HepG2 (cell line): Measurements from ENCODE around the gene CDH23. TPM values are rescaled to one million over a fixed set of nuclear protein-coding genes. Genes with fewer than 3 reads are reported as not detected.

Source experiments
- ATAC-seq: fragments of 200-7000 bp; cut with Tn5 transposase; 3 replicates; pipeline ENCODE4 v1.9.1; 2020; ENCODE audit warnings: mild to moderate bottlenecking, moderate library complexity
- BruUV-seq: library from RNA; stranded (reverse); fragments of 400-500 nt; replicated peaks from 2 replicates; lab custom pipeline; 2021; lab: Mats Ljungman, UMichigan
- CTCF ChIA-PET: fragments of 300-600 bp; formaldehyde crosslinking; extraction: SDS; loops from one replicate; lab custom pipeline; 2021; ENCODE audit warnings: low total read pairs, inconsistent platforms, low intra/inter-chr PET ratio; lab: Yijun Ruan, JAX
- POLR2A ChIA-PET: fragments of 350-600 bp; sonication (Branson Sonifier 250); formaldehyde crosslinking; loops from one replicate; lab custom pipeline; 2020; ENCODE audit warnings: antibody characterized with exemption, inconsistent platforms; lab: Yijun Ruan, JAX
- DNase-seq: peaks from one replicate; pipeline ENCODE4 v3.0.0-alpha.2; 2015; ENCODE audit warnings: low spot score
- FAIRE-seq: peaks from 3 replicates; lab custom pipeline; 2011; peaks lifted over from hg19 to GRCh38; lab: Jason Lieb, UNC
- H2AFZ ChIP-seq: one replicate; pipeline ENCODE4 v1.6.1; 2011; ENCODE audit warnings: low read length, inconsistent platforms
- H3K27ac ChIP-seq: fragments of 300-600 bp; 3 replicates; pipeline ENCODE4 v1.8.0; 2011; ENCODE audit warnings: mixed run types, mild to moderate bottlenecking, mixed read lengths, low read length, inconsistent platforms; ENCODE audit not compliant: insufficient read depth; ENCODE audit errors: extremely low read length
- H3K27me3 ChIP-seq, 2 experiments: fragments of 200-600 bp in 1 of 2; 2 replicates in 1 of 2; 3 replicates in 1 of 2; pipeline versions ENCODE4 v1.6.0 to v1.8.0; 2011; ENCODE audit warnings: low read length in 2 of 2, mild to moderate bottlenecking in 2 of 2, moderate library complexity in 2 of 2, inconsistent platforms in 1 of 2; ENCODE audit not compliant: insufficient read depth in 2 of 2, control insufficient read depth in 1 of 2
- H3K36me3 ChIP-seq, 2 experiments: fragments of 200-600 bp in 1 of 2; replicated peaks in 1 of 2; 2 replicates in 1 of 2; 3 replicates in 1 of 2; pipeline versions ENCODE4 v1.5.1 to v1.8.0; 2011; ENCODE audit warnings: low read length in 2 of 2, inconsistent platforms in 1 of 2; ENCODE audit not compliant: insufficient read depth in 2 of 2, control insufficient read depth in 1 of 2
- H3K4me1 ChIP-seq: 2 replicates; pipeline ENCODE4 v1.5.1; 2012; ENCODE audit warnings: low read length, inconsistent platforms; ENCODE audit not compliant: insufficient read depth
- H3K4me2 ChIP-seq: 2 replicates; pipeline ENCODE4 v1.6.0; 2011; ENCODE audit warnings: low read depth, low read length, inconsistent platforms
- H3K4me3 ChIP-seq, 3 experiments: fragments of 200-600 bp in 1 of 3; sonication (generic), shearing (Covaris generic) in 1 of 3; replicated peaks in 1 of 3; 2 replicates each; pipeline ENCODE4 v1.5.1; 2011 to 2016; ENCODE audit warnings: low read length in 3 of 3, inconsistent platforms in 2 of 3, low read depth in 2 of 3, mild to moderate bottlenecking in 2 of 3, control low read depth in 1 of 3, mixed read lengths in 1 of 3; ENCODE audit not compliant: insufficient read depth in 1 of 3
- H3K79me2 ChIP-seq: one replicate; pipeline ENCODE4 v1.6.1; 2011; ENCODE audit warnings: low read length, inconsistent platforms; ENCODE audit not compliant: insufficient read depth
- H3K9ac ChIP-seq: 2 replicates; pipeline ENCODE4 v1.6.0; 2011; ENCODE audit warnings: mild to moderate bottlenecking, low read depth, low read length, inconsistent platforms; ENCODE audit not compliant: insufficient read depth
- H3K9me3 ChIP-seq: 2 replicates; pipeline ENCODE4 v1.5.1; 2012; ENCODE audit warnings: mild to moderate bottlenecking, low read length
- H4K20me1 ChIP-seq: 2 replicates; pipeline ENCODE4 v1.6.0; 2011; ENCODE audit warnings: inconsistent platforms, mild to moderate bottlenecking, low read length, moderate library complexity; ENCODE audit not compliant: insufficient read depth
- ETV5 ChIP-seq: IDR thresholded peaks from 2 replicates; pipeline ENCODE4 v1.6.1; 2018; ENCODE audit warnings: missing biosample characterization, missing genetic modification reagents, inconsistent platforms, borderline replicate concordance
- HMGXB3 ChIP-seq: sonication (generic); formaldehyde crosslinking; IDR thresholded peaks from 2 replicates; pipeline ENCODE4 v1.4.0; 2020; ENCODE audit warnings: missing genetic modification reagents, borderline replicate concordance
- SKIL ChIP-seq: sonication (generic); formaldehyde crosslinking; IDR thresholded peaks from 2 replicates; pipeline ENCODE4 v1.8.0; 2022; ENCODE audit warnings: missing genetic modification reagents, mild to moderate bottlenecking, moderate library complexity, borderline replicate concordance
- TMF1 ChIP-seq: sonication (generic); formaldehyde crosslinking; IDR thresholded peaks from 2 replicates; pipeline ENCODE4 v1.8.1; 2022; ENCODE audit warnings: low read depth, missing genetic modification reagents
- ZBTB46 ChIP-seq: sonication (generic); formaldehyde crosslinking; IDR thresholded peaks from 2 replicates; pipeline ENCODE4 v1.4.0; 2020; ENCODE audit warnings: mild to moderate bottlenecking, missing genetic modification reagents, borderline replicate concordance
- ZNF576 ChIP-seq: sonication (generic); formaldehyde crosslinking; IDR thresholded peaks from 2 replicates; pipeline ENCODE4 v1.4.0; 2020; ENCODE audit warnings: mild to moderate bottlenecking, missing genetic modification reagents
- ZNF609 ChIP-seq: sonication (generic); formaldehyde crosslinking; IDR thresholded peaks from 2 replicates; pipeline ENCODE4 v1.4.0; 2020; ENCODE audit warnings: mild to moderate bottlenecking, missing genetic modification reagents, borderline replicate concordance
- ZNF614 ChIP-seq: IDR thresholded peaks from 2 replicates; pipeline ENCODE4 v1.6.1; 2018; ENCODE audit warnings: missing biosample characterization, missing genetic modification reagents, inconsistent platforms, borderline replicate concordance
- ZSCAN29 ChIP-seq: sonication (generic); formaldehyde crosslinking; conservative IDR thresholded peaks from 2 replicates; pipeline ENCODE4 v1.4.0; 2020; ENCODE audit warnings: mild to moderate bottlenecking, missing genetic modification reagents
- ZZZ3 ChIP-seq: sonication (generic); formaldehyde crosslinking; IDR thresholded peaks from 2 replicates; pipeline ENCODE4 v1.4.0; 2020; ENCODE audit warnings: missing genetic modification reagents, mild to moderate bottlenecking, borderline replicate concordance
- WGBS: methylation state at CpG from one replicate; pipeline ENCODE4 v1.1.6; 2017; ENCODE audit warnings: low lambda C conversion rate; 5-methylcytosine and 5-hydroxymethylcytosine counted together
- in situ Hi-C: cut with HindIII; loops from 2 replicates; pipeline ENCODE4 v1.10.0; 2017; ENCODE audit warnings: low pct_unique_long_range_greater_than_20kb; ENCODE audit not compliant: extremely low pct_ligation_motif_present
- intact Hi-C: fragments of 100-400 bp; cut with micrococcal nuclease; formaldehyde crosslinking; loops from one replicate; pipeline ENCODE4 v1.10.0; 2022; ENCODE audit not compliant: unreplicated experiment
- polyA plus RNA-seq, 8 experiments: library from polyadenylated mRNA; depleted of rRNA in 3 of 8; stranded (reverse) in 7 of 8; unstranded in 1 of 8; fragments of >200 nt; fragmentation: Illumina TruSeq in 4 of 8; extraction: Trizol in 4 of 8; gene quantifications; 2 replicates each; pipeline versions ENCODE4 v1.2.1 to v1.2.3, GENCODE V29; 2011 to 2016; ENCODE audit warnings: low read depth in 4 of 8, missing spikeins in 1 of 8, mixed read lengths in 1 of 8; ENCODE audit not compliant: insufficient read depth in 1 of 8
- total RNA-seq, 5 experiments: library from RNA; depleted of rRNA; stranded (reverse); fragments of >200 nt; fragmentation: Illumina TruSeq; extraction: Trizol; gene quantifications; 2 replicates each; pipeline ENCODE4 v1.2.3, GENCODE V29; 2016; ENCODE audit warnings: low read depth in 1 of 5

Gene CDH23
- total and polyA plus RNA-seq, 2 of the 13 experiments (the other 11 are each of a cell fraction or from before 2014, with no cell fraction given), result 0.13 TPM; not detected in 1

GRCh38 chr10:71712170-71712569, 315.4 kb downstream of the CDH23 start:
- Histone ChIP-seq H3K27me3 (peaks cover 10 to 47% of the 10 kb centered on the region in 2 experiments), H2AFZ (no peak overlapping the region), H3K9me3 (no peaks in the 10 kb centered on the region), H3K4me2 (no peak overlapping the region), H3K36me3 (no peaks in the 10 kb centered on the region), H3K9ac (no peak overlapping the region), H3K4me3 (no peak overlapping the region), H3K79me2 (no peaks in the 10 kb centered on the region), H3K4me1 (no peaks in the 10 kb centered on the region), H3K27ac (no peak overlapping the region), H4K20me1 (no peaks in the 10 kb centered on the region)
- in situ Hi-C loops, result no loop called here
- intact Hi-C loops, result no loop called here
- ATAC-seq (no peak), FAIRE-seq (no peak), DNase-seq (no peak)
- CTCF ChIA-PET, result no interaction called here
- no TSS peak for BruUV-seq
- no peak for TF ChIP-seq ETV5
- TF ChIP-seq ZNF576 (CRISPR knock-in tag), result no peak
- no peak for TF ChIP-seq TMF1
- TF ChIP-seq SKIL, result no peak
- no peak for TF ChIP-seq HMGXB3 (CRISPR knock-in tag)
- TF ChIP-seq ZNF614, result no peak
- no peak for TF ChIP-seq ZZZ3
- TF ChIP-seq ZSCAN29, result no peak
- TF ChIP-seq ZNF609 (CRISPR knock-in tag), result no peak
- TF ChIP-seq ZBTB46, result no peak
- WGBS, result 14% methylated on average over 2 of the region's 2 CpGs
- POLR2A ChIA-PET, result no interaction called here
